ENCODE measurements around the gene CERS6.

CERS6 gene

GRCh38 chr2:168692132-168692744, 236.2 kb downstream of the CERS6 start:
- no peak for DNase-seq (ENCODE audit: low read depth in 2 of 2)
- TF ChIP-seq CTCF (IDR thresholded peaks at IDR 0.05; ENCODE audit: low read depth, low read length) = no peak
- no peak overlapping the region for H3K4me3 ChIP-seq (replicated peaks in 1 of 2; ENCODE audit: low read depth in 2 of 2, low read length in 2 of 2)

DNA sequence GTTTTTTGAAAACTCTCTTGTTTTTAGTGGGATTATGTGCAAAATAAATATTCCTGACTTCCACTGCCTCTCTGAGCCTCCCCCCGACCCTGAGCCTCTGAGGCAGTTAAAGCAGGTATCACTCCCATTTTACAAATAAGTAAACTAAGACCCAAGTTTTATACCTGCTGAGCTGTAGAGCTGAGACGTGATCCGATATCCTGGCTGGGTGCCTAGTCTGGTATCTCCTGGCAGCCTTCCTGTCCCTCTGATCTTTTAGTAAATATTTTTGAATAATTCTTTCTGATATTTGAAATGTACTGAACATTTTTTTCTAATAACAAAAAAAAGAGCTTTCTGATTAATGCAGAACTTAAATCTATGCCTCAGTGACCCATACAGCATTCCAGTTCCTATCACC, 238.1 kb downstream of the CERS6 start:
- TF ChIP-seq CTCF (IDR thresholded peaks at IDR 0.05; ENCODE audit: low read depth, low read length) = no peak
- DNase-seq (ENCODE audit: low read depth in 2 of 2) = no peak
- H3K4me3 ChIP-seq (replicated peaks in 1 of 2; ENCODE audit: low read depth in 2 of 2, low read length in 2 of 2) = no peak overlapping the region

- no peak overlapping the region for H3K4me3 ChIP-seq (replicated peaks in 1 of 2; ENCODE audit: low read depth in 2 of 2, low read length in 2 of 2)
- DNase-seq (ENCODE audit: low read depth in 2 of 2) = no peak
- no peak for TF ChIP-seq CTCF (IDR thresholded peaks at IDR 0.05; ENCODE audit: low read depth, low read length)
Observed at GRCh38 chr2:168694866-168695265, 238.8 kb downstream of the CERS6 start.

DNA sequence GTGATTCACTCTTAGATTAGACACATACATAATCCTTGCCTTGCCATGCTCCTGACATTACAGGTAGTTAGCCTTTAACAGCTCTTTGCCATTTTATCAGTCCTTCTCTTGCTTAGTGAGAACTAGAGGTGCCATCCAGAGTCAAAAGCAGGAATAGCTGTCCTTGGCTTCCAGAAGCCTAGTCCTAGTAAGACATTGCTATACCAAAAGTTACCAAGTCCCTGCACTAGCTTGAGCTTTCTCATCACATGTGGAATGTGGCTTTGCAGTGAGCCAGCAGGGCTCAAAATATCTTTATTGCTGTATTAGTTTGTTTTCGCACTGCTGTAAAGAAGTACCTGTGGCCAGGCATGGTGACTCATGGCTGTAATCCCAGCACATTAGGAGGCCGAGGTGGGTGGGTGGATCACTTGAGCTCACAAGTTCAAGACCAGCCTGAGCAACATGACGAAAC, 241.6 kb downstream of the CERS6 start:
- no peak for TF ChIP-seq CTCF (IDR thresholded peaks at IDR 0.05; ENCODE audit: low read depth, low read length)
- DNase-seq (ENCODE audit: low read depth in 2 of 2) = peak in 1 of 2 donors; percentile 14
- no peak overlapping the region for H3K4me3 ChIP-seq (replicated peaks in 1 of 2; ENCODE audit: low read depth in 2 of 2, low read length in 2 of 2)

DNA sequence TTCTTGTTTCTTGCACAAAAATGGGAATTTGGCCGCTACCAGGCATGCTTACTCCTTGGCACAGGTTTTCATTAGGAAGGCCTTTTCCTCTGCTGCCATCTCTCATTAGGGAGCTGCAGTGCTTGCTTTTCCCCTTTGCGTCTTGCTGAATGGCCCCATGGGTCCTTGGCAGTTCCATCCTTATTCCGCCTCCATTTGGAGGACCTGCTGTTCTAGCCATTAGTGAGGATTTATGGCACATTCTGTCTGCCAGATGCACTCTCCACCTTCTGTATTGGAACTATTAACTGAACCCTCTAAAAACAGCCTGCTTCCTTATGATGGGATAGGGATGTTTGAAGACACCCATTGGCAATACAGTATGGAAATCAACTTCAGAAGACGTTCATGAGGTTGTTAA, 242.9 kb downstream of the CERS6 start:
- no peak for TF ChIP-seq CTCF (IDR thresholded peaks at IDR 0.05; ENCODE audit: low read depth, low read length)
- H3K4me3 ChIP-seq (replicated peaks in 1 of 2; ENCODE audit: low read depth in 2 of 2, low read length in 2 of 2) = no peak overlapping the region
- DNase-seq (ENCODE audit: low read depth in 2 of 2) = no peak

DNA sequence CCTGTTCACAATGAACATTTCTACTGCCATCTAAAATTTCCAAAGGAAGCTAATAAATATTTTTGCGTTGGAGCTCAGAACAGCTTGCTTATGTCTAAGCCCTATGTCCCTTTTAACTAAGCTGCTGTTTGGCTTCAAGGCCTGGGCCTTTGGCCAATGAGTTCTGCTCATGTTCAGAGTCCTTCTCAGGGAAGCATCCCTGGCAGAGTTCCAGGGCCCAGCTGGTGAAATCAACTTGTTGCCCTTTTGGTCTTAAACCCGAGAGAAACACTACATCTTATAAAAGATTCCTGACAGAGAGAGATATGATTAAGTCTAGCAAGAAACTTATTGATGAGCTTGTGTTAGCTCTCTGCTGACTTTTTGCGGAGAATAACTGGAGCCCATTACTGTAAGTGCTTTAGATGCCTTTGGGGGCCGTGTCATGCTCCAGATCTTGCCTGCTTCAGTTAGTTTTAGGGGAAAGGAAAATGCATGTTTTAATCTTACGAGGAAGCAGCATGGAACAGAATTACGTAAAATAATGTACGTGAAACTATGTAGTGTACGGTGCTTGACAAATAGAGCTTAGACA, 243.9 kb downstream of the CERS6 start:
- no peak overlapping the region for H3K4me3 ChIP-seq (replicated peaks in 1 of 2; ENCODE audit: low read depth in 2 of 2, low read length in 2 of 2)
- DNase-seq (ENCODE audit: low read depth in 2 of 2) = peak; percentile 87 to 94
- no peak for TF ChIP-seq CTCF (IDR thresholded peaks at IDR 0.05; ENCODE audit: low read depth, low read length)

Measured in cardiac fibroblast (primary cell).